HEK293 (cell line): ENCODE measurements around the gene ZNF644.

ENCODE experiments used
- CTCF ChIP-seq: fragments of 450-650 bp; formaldehyde crosslinking; IDR thresholded peaks from 2 replicates; pipeline ENCODE4 v1.5.1; 2016; ENCODE audit warnings: missing biosample characterization, missing genetic modification characterization
- GLIS1 ChIP-seq: fragments of 450-650 bp; formaldehyde crosslinking; IDR thresholded peaks from 2 replicates; pipeline ENCODE4 v1.5.1; 2016; ENCODE audit warnings: missing biosample characterization, missing genetic modification characterization
- ZBTB20 ChIP-seq: fragments of 450-650 bp; formaldehyde crosslinking; IDR thresholded peaks from 2 replicates; pipeline ENCODE4 v1.5.1; 2016; ENCODE audit warnings: missing biosample characterization, missing genetic modification characterization

GRCh38 chr1:91022518-91022929 is 689 bp upstream of the ZNF644 start:
- TF ChIP-seq CTCF (tag by site-specific recombination), result no peak
- TF ChIP-seq ZBTB20 (tag by site-specific recombination), result no peak
- TF ChIP-seq GLIS1 (tag by site-specific recombination), result no peak
